HG02678 (cell line): ENCODE data around the gene RCSD1.
A peak's percentile ranks its signal among the peaks of the same experiment; 100 is the strongest.
"Not testable (repeated sequence)": the region's sequence is repeated elsewhere in the genome, so short reads cannot be mapped to it uniquely, and the experiment has no call there.

ENCODE experiments used
- ATAC-seq: cut with Tn5 transposase; IDR thresholded peaks from one replicate; pipeline ENCODE4 v1.9.1; 2021; ENCODE audit warnings: mild to moderate bottlenecking, moderate library complexity; ENCODE audit not compliant: unreplicated experiment

The RCSD1 gene

DNA sequence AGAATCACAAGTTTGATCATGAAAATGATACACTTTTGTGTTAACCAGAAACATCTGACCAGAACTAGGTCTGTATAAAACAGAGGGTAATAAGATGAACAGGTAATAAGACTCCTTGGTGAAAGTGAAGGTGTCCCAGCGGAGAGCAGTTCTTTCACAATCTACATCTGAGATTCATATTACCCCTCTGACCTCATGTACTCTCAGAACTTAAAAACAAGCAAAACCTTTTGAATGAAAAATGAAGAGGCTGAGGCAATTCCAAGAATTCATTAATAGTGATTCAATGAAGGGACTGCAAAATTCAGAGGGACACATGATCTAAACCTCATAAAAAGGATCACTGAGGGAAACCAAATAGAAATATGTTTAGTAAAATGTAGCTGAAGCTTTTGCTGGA lies 80.8 kb downstream of the RCSD1 start:
- ATAC-seq = no peak

DNA sequence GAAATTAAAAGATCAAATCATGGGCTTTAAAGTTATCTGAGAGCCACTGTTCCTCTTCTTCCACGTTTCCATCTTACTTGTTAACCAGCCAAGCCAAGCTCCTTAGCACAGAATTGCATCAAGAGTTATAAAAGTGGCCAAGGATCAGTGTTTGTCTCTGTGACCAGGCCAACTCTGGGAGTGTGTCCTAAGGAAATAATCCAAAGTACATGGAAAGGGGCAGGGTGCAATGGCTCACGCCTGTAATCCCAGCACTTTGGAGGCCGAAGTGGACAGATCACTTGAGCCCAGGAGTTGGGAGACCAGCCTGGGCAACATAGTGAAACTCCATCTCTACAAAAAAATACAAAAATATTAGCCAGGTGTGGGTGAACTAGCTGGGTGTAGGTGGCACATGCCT lies 81.8 kb downstream of the RCSD1 start:
- no peak for ATAC-seq

DNA sequence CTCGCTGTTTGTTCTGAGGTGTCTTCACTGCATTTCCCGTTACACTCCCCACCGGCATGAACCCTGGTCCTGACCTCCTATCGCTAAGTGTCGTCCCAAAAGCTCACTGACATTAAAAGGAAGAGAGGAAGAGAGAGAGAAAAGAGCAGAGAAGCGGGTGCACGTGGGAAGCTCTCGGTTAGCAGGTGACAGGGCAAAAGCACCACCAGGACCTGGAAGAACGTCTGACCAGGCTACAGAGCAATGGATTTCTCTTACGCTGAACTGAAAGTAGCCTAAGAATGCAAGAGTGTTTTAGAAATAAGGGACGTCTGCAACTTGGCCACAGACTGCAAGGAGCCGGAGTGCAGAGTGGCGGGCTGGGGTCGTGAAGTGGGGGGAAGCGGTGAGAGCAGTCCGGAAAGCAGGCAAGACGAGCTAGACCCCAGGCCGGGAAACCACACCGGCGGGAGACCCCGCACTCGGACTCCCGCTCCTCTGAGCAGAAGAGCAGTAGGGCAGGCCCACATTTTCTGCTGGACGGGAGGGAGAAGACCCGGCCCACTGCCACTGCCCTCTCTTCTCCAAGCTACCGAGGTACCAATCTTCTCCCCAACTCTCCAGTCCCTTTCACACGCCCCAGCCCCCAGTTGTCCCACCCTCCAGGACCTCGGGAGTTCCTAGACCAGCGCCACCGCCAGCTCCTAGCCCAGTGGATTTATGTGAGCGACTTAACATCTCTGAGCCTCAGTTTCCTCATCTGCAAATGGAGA lies 83.5 kb downstream of the RCSD1 start:
- ATAC-seq = no peak

- ATAC-seq = peak; percentile 52
Measured at GRCh38 chr1:167714098-167714438, 84.0 kb downstream of the RCSD1 start.

DNA sequence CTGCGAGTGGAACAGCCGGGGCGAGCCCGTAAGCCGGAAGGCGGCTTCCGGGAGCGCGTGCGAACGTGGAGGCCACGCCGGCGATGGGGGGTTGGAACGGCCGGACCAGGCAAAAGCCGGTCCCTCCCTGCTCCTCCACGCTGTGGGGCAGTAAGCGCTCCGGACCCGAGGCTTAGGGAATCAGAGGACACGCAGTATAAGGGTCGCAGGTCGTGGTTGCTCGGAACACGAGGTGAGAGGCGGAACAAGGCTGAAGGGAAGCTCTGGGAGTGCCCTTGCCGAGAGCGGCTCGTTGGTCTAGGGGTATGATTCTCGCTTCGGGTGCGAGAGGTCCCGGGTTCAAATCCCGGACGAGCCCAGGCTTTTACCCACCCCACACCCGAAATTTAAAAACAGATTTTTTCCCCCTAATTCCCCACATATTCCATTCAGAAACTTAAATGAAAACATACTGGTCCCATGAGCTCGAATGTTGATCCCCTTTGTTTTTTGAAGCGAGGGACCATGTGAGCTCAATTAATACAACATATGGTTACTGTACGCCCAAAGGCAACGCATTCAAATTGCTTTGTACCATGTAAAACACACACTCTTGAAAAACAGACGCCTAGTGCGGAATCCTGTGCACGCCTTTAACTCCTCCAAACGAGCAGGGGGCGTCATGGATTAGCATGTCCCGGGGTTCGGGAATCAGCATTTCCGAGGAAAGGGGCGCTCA lies 84.6 kb downstream of the RCSD1 start:
- ATAC-seq = peak; percentile 50

DNA sequence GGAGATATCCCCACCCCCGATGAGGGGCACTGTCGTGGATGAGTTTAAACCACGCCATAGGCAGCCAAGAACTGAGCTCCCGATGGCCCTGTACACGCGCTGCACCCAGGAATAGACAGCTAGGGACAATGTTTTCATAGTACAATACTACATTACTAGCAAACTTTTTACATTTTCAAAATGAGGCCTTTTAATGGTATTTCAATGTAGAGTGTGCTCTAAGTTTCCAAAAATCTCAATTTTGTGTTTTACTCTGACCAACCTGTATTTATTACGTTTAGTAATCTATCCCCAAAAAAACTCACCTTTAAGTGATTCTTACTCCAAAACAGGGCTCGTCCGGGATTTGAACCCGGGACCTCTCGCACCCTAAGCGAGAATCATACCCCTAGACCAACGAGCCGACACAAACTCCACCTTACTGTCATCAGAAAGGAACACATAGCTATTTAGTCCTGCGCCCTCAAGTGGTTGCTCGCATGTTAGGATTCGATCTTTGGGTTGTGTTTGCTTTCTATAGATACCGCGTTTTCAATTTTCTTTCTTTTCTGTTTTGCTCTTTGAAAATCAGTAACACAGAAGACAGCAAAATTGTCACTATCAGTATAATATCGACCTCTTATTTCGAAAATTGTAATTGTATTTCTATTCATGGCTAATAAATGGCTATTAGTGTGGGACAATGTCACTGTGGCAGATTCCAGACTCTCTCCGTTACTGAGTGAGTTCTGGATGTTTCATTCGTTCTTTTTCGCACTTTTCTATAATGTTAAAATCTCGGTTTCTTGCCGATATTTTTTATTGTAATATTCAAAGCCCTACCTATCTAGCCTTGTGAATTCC lies 85.3 kb downstream of the RCSD1 start:
- ATAC-seq = peak; percentile 46

DNA sequence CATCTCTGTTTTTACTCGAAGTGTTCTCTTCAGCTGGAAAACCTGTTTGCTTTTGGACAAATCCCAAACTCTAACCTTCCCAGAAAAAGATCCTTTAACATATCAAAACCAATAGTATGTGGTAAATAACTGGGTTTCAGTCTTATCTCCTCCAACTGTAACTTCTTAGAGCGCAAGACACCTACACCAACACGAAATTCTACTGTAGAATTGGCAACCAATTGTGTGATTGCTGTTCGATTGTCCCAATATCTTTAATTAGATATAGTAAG lies 85.9 kb downstream of the RCSD1 start:
- ATAC-seq = no peak

DNA sequence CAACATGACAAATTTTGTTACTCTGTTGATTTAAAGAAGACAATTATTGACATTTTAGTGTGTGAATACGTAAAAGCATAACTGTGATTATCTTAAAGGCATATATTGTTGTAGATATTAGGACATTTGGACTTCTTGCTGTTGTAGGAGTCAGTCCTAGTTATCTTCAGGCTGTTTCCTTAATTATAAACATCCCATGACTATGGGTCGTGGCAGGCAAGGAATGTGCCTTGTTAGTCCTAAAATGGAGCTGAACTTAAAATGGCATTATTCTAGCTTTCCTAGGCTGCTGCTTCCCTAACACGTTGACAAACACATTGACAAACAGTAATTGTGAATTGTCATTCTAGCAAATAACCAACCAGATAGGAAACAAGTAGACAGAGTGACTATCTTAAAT lies 87.3 kb downstream of the RCSD1 start:
- no peak for ATAC-seq

DNA sequence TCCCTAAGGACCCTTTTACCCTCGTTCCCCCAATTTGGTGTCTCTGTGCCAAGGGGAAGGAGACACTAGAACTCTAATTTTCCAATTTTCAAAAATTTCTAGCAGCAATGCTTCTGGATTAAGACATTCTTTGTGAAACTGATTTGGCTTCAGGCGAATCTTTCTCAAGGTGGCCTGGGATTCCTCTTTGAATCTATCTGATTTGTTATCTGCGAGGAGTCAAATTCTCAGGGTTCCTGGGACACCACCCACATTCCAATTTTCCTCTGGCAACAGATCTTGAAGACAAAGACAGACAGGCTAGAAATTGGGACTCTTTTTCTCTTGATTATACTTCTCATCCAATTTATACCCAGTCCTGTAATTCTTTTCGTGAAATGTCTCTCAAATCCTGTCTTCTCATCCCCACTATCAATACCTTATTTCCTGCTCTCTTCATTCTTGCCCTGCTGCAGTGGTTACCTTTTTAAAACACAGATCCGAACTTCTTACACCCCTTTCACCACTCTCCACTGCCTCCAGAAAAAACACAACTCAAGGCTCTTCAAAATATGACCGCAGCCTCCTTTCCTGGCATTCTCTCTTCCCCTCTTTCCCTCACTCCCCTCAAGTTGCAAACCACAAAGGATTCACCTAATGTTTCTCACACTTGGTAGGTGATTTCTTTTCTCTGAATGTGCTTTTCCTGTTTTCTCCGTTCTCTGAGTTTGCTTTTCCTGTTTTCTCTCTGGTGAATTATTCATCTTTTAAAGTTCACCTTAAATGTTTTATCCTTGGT lies 89.1 kb downstream of the RCSD1 start:
- ATAC-seq = no peak

- ATAC-seq = not testable (repeated sequence)
Measured at GRCh38 chr1:167719715-167720421, 89.8 kb downstream of the RCSD1 start.

GRCh38 chr1:167720965-167721616 lies 91.1 kb downstream of the RCSD1 start:
- no peak for ATAC-seq

GRCh38 chr1:167721617-167722151 lies 91.7 kb downstream of the RCSD1 start, which contains the start of gene MPZL1:
TSS of gene MPZL1 (plus strand) at chr1:167721982. CDS start at chr1:167722152, 170 bp downstream.
- ATAC-seq = peak; percentile 92

DNA sequence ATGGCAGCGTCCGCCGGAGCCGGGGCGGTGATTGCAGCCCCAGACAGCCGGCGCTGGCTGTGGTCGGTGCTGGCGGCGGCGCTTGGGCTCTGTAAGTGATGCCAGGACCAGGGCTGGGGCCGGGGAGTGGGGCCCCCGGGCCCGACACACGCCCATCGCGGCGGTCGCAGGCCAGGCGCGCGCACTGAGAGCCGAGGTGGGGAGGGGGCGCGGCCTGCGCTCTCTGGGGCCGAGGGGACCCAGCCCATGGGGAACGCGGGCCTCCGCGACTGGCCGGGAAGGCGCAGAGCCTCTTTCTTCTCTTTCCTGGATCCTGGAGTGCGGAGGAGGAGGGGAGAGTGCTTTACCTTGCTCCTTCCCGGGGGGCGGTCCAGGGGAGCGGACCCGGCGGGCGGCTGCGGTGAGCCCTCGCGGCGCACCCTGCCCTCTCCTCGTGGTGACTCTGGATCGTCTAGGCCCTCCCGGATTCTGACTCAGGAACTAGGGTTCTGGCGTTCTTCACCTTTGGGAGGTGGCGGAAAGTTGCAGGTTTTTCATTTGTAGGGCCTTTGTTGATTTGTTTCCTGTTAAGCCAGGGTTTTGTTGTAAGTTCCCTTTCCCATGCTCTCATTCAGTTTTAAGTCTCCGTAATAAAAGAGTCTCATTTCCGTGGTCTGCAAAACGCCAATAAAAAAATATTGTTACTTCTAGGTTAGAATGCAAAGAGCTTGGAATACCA lies 92.3 kb downstream of the RCSD1 start:
- peak; percentile 29 for ATAC-seq

DNA sequence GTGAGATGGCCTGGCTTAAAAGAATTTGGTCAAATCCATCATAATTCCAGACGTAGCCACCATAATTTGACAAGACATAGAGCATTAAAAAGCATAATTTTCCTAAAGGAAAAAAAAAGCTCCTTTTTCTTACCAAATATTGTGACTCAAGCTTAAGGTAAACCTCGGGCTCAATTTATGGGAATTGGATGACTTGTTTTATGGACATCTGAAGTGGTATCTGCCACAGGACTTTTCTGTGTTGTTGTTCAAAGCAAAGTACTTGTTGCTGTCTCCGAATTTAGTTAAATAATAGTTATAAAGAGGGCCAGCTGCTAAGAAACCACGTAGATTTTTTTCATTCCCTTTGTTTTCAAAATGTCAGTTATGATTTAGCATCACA lies 92.8 kb downstream of the RCSD1 start:
- ATAC-seq = no peak

- ATAC-seq = no peak
Measured at GRCh38 chr1:167723707-167724323, 93.8 kb downstream of the RCSD1 start.

DNA sequence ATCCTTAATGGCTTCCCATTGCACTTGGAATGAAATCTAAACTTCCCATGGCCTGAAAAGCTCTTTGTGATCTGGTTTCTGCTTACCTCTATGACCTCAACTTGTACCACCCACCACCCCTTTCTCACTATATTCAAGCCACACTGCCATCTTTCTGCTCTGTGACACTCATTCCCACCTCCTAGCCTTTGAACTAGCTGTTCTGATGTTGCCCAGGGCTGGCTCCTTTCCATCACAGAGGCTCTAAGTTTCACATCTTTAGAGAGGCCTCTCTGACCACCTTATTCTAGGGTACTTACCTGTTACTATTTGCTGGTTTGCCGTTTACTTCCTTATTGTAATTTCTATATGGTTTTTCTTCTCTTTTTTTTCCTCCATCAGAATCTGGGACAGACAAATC lies 96.0 kb downstream of the RCSD1 start:
- no peak for ATAC-seq

- no peak for ATAC-seq
Measured at GRCh38 chr1:167728818-167729410, 98.9 kb downstream of the RCSD1 start.

DNA sequence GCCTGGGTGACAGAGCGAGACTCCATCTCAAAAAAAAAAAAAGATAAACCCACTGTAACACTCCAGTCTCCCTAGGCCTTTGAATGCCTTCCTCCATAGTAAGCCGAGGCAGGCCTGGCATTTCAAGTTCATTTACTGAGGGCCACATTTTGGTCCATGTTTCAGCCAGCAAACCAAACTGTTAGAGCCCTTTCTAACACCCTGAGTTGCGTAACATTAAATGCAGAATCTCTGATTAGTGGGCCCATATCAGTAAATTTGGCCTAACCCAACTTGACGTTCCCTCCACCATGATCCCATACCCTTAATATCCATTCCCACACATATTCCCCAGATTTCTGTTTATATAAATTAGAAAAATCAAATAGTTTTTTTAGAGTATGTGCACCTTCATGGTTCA lies 104.2 kb downstream of the RCSD1 start:
- ATAC-seq = no peak
